HCT116 (cell line): ENCODE data around the gene FAM184A.

Source experiments
- CEBPB ChIP-seq: IDR thresholded peaks from 2 replicates; pipeline ENCODE4 v1.6.1; 2012; ENCODE audit warnings: low read depth
- CTCF ChIP-seq, 3 experiments: fragments of 200-600 bp in 1 of 3; sonication (generic) in 1 of 3; IDR thresholded peaks in 2 of 3; conservative IDR thresholded peaks in 1 of 3; 2 replicates each; pipeline ENCODE4 v1.5.1; 2012 to 2017; ENCODE audit warnings: low read depth in 2 of 3, low read length in 2 of 3, antibody characterized with exemption in 1 of 3, borderline replicate concordance in 1 of 3, control low read depth in 1 of 3, mild to moderate bottlenecking in 1 of 3, mixed read lengths in 1 of 3, mixed run types in 1 of 3, moderate library complexity in 1 of 3; ENCODE audit not compliant: insufficient read depth in 1 of 3
- EZH2 ChIP-seq: fragments of 200-600 bp; sonication (generic); IDR thresholded peaks from 2 replicates; pipeline ENCODE4 v1.6.1; 2017; ENCODE audit warnings: antibody characterized with exemption, mixed run types
- POLR2A ChIP-seq: IDR thresholded peaks from 2 replicates; pipeline ENCODE4 v1.7.0; 2011; ENCODE audit warnings: borderline replicate concordance; ENCODE audit not compliant: insufficient read depth, insufficient read length; ENCODE audit errors: extremely low read depth
- POLR2AphosphoS5 ChIP-seq: IDR thresholded peaks from 2 replicates; pipeline ENCODE4 v1.6.1; 2011; ENCODE audit warnings: mild to moderate bottlenecking, low read depth, low read length, moderate library complexity
- RAD21 ChIP-seq: IDR thresholded peaks from 2 replicates; pipeline ENCODE4 v1.6.1; 2012; ENCODE audit warnings: low read depth, mild to moderate bottlenecking
- SIN3A ChIP-seq: IDR thresholded peaks from 2 replicates; pipeline ENCODE4 v1.6.1; 2012; ENCODE audit warnings: low read depth
- SRF ChIP-seq: IDR thresholded peaks from 2 replicates; pipeline ENCODE4 v1.6.1; 2012; ENCODE audit warnings: low read depth
- TCF7L2 ChIP-seq: IDR thresholded peaks from 2 replicates; pipeline ENCODE4 v1.7.0; 2011; ENCODE audit warnings: borderline replicate concordance, inconsistent platforms; ENCODE audit not compliant: insufficient read depth, insufficient read length; ENCODE audit errors: extremely low read depth
- ZNF274 ChIP-seq: fragments of 200-500 bp; sonication (Bioruptor generic); IDR thresholded peaks from 2 replicates; pipeline ENCODE4 v1.6.1; 2014; ENCODE audit warnings: mild to moderate bottlenecking, low read depth, low read length, inconsistent platforms
- TF ChIP-seq, protein P1 (sequence below): IDR thresholded peaks from 2 replicates; pipeline ENCODE4 v1.6.1; 2012
- TF ChIP-seq, protein P2 (sequence below): IDR thresholded peaks from 2 replicates; pipeline ENCODE4 v1.6.1; 2011; ENCODE audit warnings: mild to moderate bottlenecking, low read length, moderate library complexity; ENCODE audit not compliant: insufficient replicate concordance; ENCODE audit errors: extremely low read depth

DNA sequence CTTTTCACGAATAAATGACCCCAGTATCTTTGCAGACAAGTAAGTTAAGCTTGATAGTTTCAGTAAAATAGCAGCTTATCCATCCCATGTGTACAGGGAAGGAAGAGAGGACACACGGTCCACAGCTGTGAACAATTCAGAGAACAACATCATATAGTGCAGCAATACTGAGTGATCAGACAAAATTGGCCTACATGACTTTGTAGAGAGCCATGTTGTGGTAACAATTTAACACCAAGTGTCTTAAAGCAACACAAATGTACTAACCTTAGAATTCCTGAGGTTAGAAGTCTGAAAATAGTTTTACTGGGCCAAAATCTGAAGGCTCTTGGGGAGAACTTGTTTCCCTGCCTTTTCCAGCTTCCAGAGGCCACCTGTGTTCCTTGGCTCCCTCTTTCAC is 12.5 kb downstream of the FAM184A start:
- TF ChIP-seq, protein P1, sequence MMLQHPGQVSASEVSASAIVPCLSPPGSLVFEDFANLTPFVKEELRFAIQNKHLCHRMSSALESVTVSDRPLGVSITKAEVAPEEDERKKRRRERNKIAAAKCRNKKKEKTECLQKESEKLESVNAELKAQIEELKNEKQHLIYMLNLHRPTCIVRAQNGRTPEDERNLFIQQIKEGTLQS = no peak
- TF ChIP-seq POLR2A = no peak
- TF ChIP-seq ZNF274 = no peak
- TF ChIP-seq CTCF (IDR thresholded peaks at IDR 0.05 in 2 of 3, conservative IDR thresholded peaks at IDR 0.05 in 1 of 3; ENCODE audit: borderline replicate concordance in 1 of 3, insufficient read depth in 1 of 3, low read depth in 2 of 3, low read length in 2 of 3) = no peak
- TF ChIP-seq POLR2AphosphoS5 = no peak
- TF ChIP-seq TCF7L2 = no peak
- no peak for TF ChIP-seq RAD21
- TF ChIP-seq, protein P2, sequence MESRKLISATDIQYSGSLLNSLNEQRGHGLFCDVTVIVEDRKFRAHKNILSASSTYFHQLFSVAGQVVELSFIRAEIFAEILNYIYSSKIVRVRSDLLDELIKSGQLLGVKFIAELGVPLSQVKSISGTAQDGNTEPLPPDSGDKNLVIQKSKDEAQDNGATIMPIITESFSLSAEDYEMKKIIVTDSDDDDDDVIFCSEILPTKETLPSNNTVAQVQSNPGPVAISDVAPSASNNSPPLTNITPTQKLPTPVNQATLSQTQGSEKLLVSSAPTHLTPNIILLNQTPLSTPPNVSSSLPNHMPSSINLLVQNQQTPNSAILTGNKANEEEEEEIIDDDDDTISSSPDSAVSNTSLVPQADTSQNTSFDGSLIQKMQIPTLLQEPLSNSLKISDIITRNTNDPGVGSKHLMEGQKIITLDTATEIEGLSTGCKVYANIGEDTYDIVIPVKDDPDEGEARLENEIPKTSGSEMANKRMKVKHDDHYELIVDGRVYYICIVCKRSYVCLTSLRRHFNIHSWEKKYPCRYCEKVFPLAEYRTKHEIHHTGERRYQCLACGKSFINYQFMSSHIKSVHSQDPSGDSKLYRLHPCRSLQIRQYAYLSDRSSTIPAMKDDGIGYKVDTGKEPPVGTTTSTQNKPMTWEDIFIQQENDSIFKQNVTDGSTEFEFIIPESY = no peak
- no peak for TF ChIP-seq EZH2
- no peak for TF ChIP-seq CEBPB
- no peak for TF ChIP-seq SRF
- TF ChIP-seq SIN3A = no peak
